HUES64 (cell line): ENCODE data around the gene NKX2-4.
"Not testable (repeated sequence)": the region's sequence is repeated elsewhere in the genome, so short reads cannot be mapped to it uniquely, and the experiment has no call there.

Experiments
- H3K27ac ChIP-seq: 2 replicates; pipeline ENCODE4 v1.7.0; 2013; ENCODE audit warnings: low read depth, low read length, inconsistent platforms
- H3K27me3 ChIP-seq: 2 replicates; pipeline ENCODE4 v1.6.1; 2013; ENCODE audit warnings: mild to moderate bottlenecking, low read length; ENCODE audit not compliant: insufficient read depth
- H3K36me3 ChIP-seq: 2 replicates; pipeline ENCODE4 v1.6.1; 2013; ENCODE audit warnings: mild to moderate bottlenecking, low read length; ENCODE audit not compliant: insufficient read depth
- H3K4me1 ChIP-seq: 2 replicates; pipeline ENCODE4 v1.6.1; 2013; ENCODE audit warnings: mild to moderate bottlenecking, low read length, moderate library complexity; ENCODE audit not compliant: insufficient read depth
- H3K4me3 ChIP-seq: 2 replicates; pipeline ENCODE4 v1.5.1; 2013; ENCODE audit warnings: mild to moderate bottlenecking, low read length, moderate library complexity
- H3K9ac ChIP-seq: 2 replicates; pipeline ENCODE4 v1.6.1; 2013; ENCODE audit warnings: mild to moderate bottlenecking, low read depth, low read length
- H3K9me3 ChIP-seq: 2 replicates; pipeline ENCODE4 v1.6.1; 2013; ENCODE audit warnings: low read depth, low read length; ENCODE audit not compliant: insufficient read depth
- WGBS: fragments of 150-250, 120-280 bp; methylation state at CpG from one replicate; pipeline ENCODE4 v1.1.7; 2013; ENCODE audit warnings: missing lambda C conversion rate; 5-methylcytosine and 5-hydroxymethylcytosine counted together

The NKX2-4 gene

GRCh38 chr20:21378259-21378658 is 19.1 kb downstream of the NKX2-4 start:
- WGBS: 96% methylated on average over 3 of the region's 5 CpGs
- H3K9me3 ChIP-seq: no peaks in the 10 kb centered on the region
- H3K4me1 ChIP-seq: no peaks in the 10 kb centered on the region

GRCh38 chr20:21377701-21378100 is 19.6 kb downstream of the NKX2-4 start:
- WGBS: 91% methylated on average over 9 of the region's 9 CpGs
- H3K4me1 ChIP-seq: no peaks in the 10 kb centered on the region
- no peak overlapping the region for H3K4me3 ChIP-seq
- H3K9me3 ChIP-seq: no peaks in the 10 kb centered on the region
- no peaks in the 10 kb centered on the region for H3K27me3 ChIP-seq
- H3K27ac ChIP-seq: no peak overlapping the region
- H3K9ac ChIP-seq: no peak overlapping the region
- H3K36me3 ChIP-seq: peaks cover 48% of the 10 kb centered on the region

More at GRCh38 chr20:21378259-21378658, 19.1 kb downstream of the NKX2-4 start:
- Histone ChIP-seq H3K4me3 (no peak overlapping the region), H3K9ac (no peak overlapping the region), H3K27ac (no peak overlapping the region; the same call in 1 of the 2 replicates), H3K27me3 (no peaks in the 10 kb centered on the region), H3K36me3 (peaks cover 50% of the 10 kb centered on the region)

- H3K4me1 ChIP-seq: no peaks in the 10 kb centered on the region
- H3K36me3 ChIP-seq: peaks cover 48% of the 10 kb centered on the region
- H3K27ac ChIP-seq: no peak overlapping the region
- 93% methylated on average over 3 of the region's 3 CpGs for WGBS
- H3K4me3 ChIP-seq: no peak overlapping the region
- H3K27me3 ChIP-seq: no peaks in the 10 kb centered on the region
- no peak overlapping the region for H3K9ac ChIP-seq
- H3K9me3 ChIP-seq: no peaks in the 10 kb centered on the region
Measured at GRCh38 chr20:21376626-21377025, 20.7 kb downstream of the NKX2-4 start.

- Histone ChIP-seq H3K4me1 (no peaks in the 10 kb centered on the region), H3K9me3 (no peaks in the 10 kb centered on the region), H3K27ac (no peak overlapping the region), H3K4me3 (no peak overlapping the region), H3K9ac (no peak overlapping the region), H3K36me3 (peaks cover 56% of the 10 kb centered on the region), H3K27me3 (no peaks in the 10 kb centered on the region)
- 93% methylated on average over 1 of the region's 1 CpG for WGBS
Measured at GRCh38 chr20:21373436-21373835, 23.9 kb downstream of the NKX2-4 start.

- Histone ChIP-seq H3K9me3 (no peaks in the 10 kb centered on the region), H3K4me1 (no peaks in the 10 kb centered on the region), H3K27me3 (no peaks in the 10 kb centered on the region), H3K36me3 (peaks cover 64% of the 10 kb centered on the region), H3K4me3 (no peak overlapping the region), H3K27ac (no peak overlapping the region), H3K9ac (no peak overlapping the region)
- 96% methylated on average over 2 of the region's 2 CpGs for WGBS
Measured at GRCh38 chr20:21372016-21372415, 25.3 kb downstream of the NKX2-4 start.

- no peak overlapping the region for H3K9ac ChIP-seq
- peaks cover 73% of the 10 kb centered on the region for H3K36me3 ChIP-seq
- 100% methylated on average over 1 of the region's 1 CpG for WGBS
- no peak overlapping the region for H3K27ac ChIP-seq
- H3K27me3 ChIP-seq: no peaks in the 10 kb centered on the region
- no peaks in the 10 kb centered on the region for H3K9me3 ChIP-seq
- H3K4me1 ChIP-seq: no peaks in the 10 kb centered on the region
- no peak overlapping the region for H3K4me3 ChIP-seq
Measured at GRCh38 chr20:21371193-21371592, 26.1 kb downstream of the NKX2-4 start.

GRCh38 chr20:21368791-21369190 is 28.5 kb downstream of the NKX2-4 start:
- no peak overlapping the region for H3K27ac ChIP-seq
- peaks cover 88% of the 10 kb centered on the region for H3K36me3 ChIP-seq
- H3K9ac ChIP-seq: no peak overlapping the region
- 43% methylated on average over 2 of the region's 2 CpGs for WGBS
- H3K27me3 ChIP-seq: no peaks in the 10 kb centered on the region
- H3K4me3 ChIP-seq: no peak overlapping the region
- H3K4me1 ChIP-seq: no peaks in the 10 kb centered on the region
- no peaks in the 10 kb centered on the region for H3K9me3 ChIP-seq

GRCh38 chr20:21366273-21366672 is 31.1 kb downstream of the NKX2-4 start:
- 90% methylated on average over 9 of the region's 9 CpGs for WGBS
- not testable (repeated sequence) for H3K27ac ChIP-seq, H3K4me1 ChIP-seq, H3K4me3 ChIP-seq, H3K9me3 ChIP-seq, H3K27me3 ChIP-seq, H3K9ac ChIP-seq
- H3K36me3 ChIP-seq: peaks cover 93% of the 10 kb centered on the region

GRCh38 chr20:21365771-21366170 is 31.6 kb downstream of the NKX2-4 start:
- Histone ChIP-seq H3K4me3 (no peak overlapping the region), H3K36me3 (peaks cover 93% of the 10 kb centered on the region), H3K9me3 (no peaks in the 10 kb centered on the region), H3K9ac (no peak overlapping the region), H3K4me1 (no peaks in the 10 kb centered on the region), H3K27me3 (no peaks in the 10 kb centered on the region), H3K27ac (no peak overlapping the region)
- no CpG with 5 or more reads among the region's 3 CpGs for WGBS

- H3K27me3 ChIP-seq: no peaks in the 10 kb centered on the region
- H3K36me3 ChIP-seq: peaks cover 94% of the 10 kb centered on the region
- no peaks in the 10 kb centered on the region for H3K9me3 ChIP-seq
- H3K27ac ChIP-seq: no peak overlapping the region
- 92% methylated on average over 5 of the region's 6 CpGs for WGBS
- H3K9ac ChIP-seq: no peak overlapping the region
- H3K4me1 ChIP-seq: no peaks in the 10 kb centered on the region
- no peak overlapping the region for H3K4me3 ChIP-seq
Measured at GRCh38 chr20:21364413-21364812, 32.9 kb downstream of the NKX2-4 start.

GRCh38 chr20:21361266-21361665 is 36.1 kb downstream of the NKX2-4 start:
- Histone ChIP-seq H3K27me3 (no peaks in the 10 kb centered on the region), H3K9ac (no peak overlapping the region), H3K9me3 (no peaks in the 10 kb centered on the region), H3K27ac (no peak overlapping the region), H3K36me3 (peaks cover 94% of the 10 kb centered on the region), H3K4me3 (no peak overlapping the region), H3K4me1 (no peaks in the 10 kb centered on the region)
- 98% methylated on average over 2 of the region's 2 CpGs for WGBS

- H3K27ac ChIP-seq: no peak overlapping the region
- peaks cover 98% of the 10 kb centered on the region for H3K36me3 ChIP-seq
Measured at GRCh38 chr20:21360705-21361104, 36.6 kb downstream of the NKX2-4 start.

More at GRCh38 chr20:21360705-21361104, 36.6 kb downstream of the NKX2-4 start:
- 100% methylated on average over 1 of the region's 1 CpG for WGBS
- H3K9me3 ChIP-seq: no peaks in the 10 kb centered on the region
- H3K27me3 ChIP-seq: no peaks in the 10 kb centered on the region
- no peak overlapping the region for H3K4me3 ChIP-seq
- H3K4me1 ChIP-seq: no peaks in the 10 kb centered on the region
- H3K9ac ChIP-seq: no peak overlapping the region
